IMR-90 (cell line): ENCODE measurements around the gene TMEM163. TPM values are rescaled to one million over a fixed set of nuclear protein-coding genes. Genes with fewer than 3 reads are reported as not detected.

ENCODE experiments used
- ATAC-seq: fragments of 200-7000 bp; cut with Tn5 transposase; 2 replicates; pipeline ENCODE4 v1.9.1; 2020; ENCODE audit warnings: low read depth, mild to moderate bottlenecking, moderate library complexity
- BruUV-seq: library from RNA; stranded (reverse); fragments of 400-500 nt; replicated peaks from 2 replicates; lab custom pipeline; 2021; lab: Mats Ljungman, UMichigan
- CTCF ChIA-PET: fragments of 300-600 bp; formaldehyde crosslinking; extraction: SDS; loops from one replicate; lab custom pipeline; 2021; ENCODE audit warnings: antibody characterized with exemption; lab: Yijun Ruan, JAX
- POLR2A ChIA-PET: fragments of 300-600 bp; sonication (Branson Sonifier 250); formaldehyde crosslinking; loops from one replicate; lab custom pipeline; 2022; ENCODE audit warnings: antibody characterized with exemption; ENCODE audit not compliant: unreplicated experiment; lab: Charles Lee
- DNase-seq: peaks from one replicate; pipeline ENCODE4 v3.0.0; 2013
- H2AFZ ChIP-seq: replicated peaks from 2 replicates; pipeline ENCODE3; 2013; ENCODE audit warnings: low read length, mild to moderate bottlenecking; ENCODE audit not compliant: poor library complexity
- H2AK5ac ChIP-seq: 2 replicates; pipeline ENCODE4 v1.6.1; 2013; ENCODE audit warnings: low read depth, low read length, inconsistent platforms
- H2AK9ac ChIP-seq: replicated peaks from 2 replicates; pipeline ENCODE3; 2013; ENCODE audit warnings: mild to moderate bottlenecking, low read depth, low read length, moderate library complexity; ENCODE audit not compliant: poor library complexity
- H2BK120ac ChIP-seq: 2 replicates; pipeline ENCODE4 v1.6.1; 2013; ENCODE audit warnings: low read depth, low read length, inconsistent platforms
- H2BK15ac ChIP-seq: 3 replicates; pipeline ENCODE4 v1.6.1; 2013; ENCODE audit warnings: low read depth, low read length, inconsistent platforms
- H2BK20ac ChIP-seq: 2 replicates; pipeline ENCODE4 v1.6.1; 2013; ENCODE audit warnings: low read depth, mild to moderate bottlenecking, inconsistent platforms, low read length, moderate library complexity
- H2BK5ac ChIP-seq: 2 replicates; pipeline ENCODE4 v1.6.1; 2013; ENCODE audit warnings: mild to moderate bottlenecking, low read depth, low read length, inconsistent platforms; ENCODE audit not compliant: poor library complexity, severe bottlenecking
- H3K14ac ChIP-seq: replicated peaks from 2 replicates; pipeline ENCODE4 v1.6.1; 2013; ENCODE audit warnings: low read depth, low read length, inconsistent platforms
- H3K18ac ChIP-seq: 2 replicates; pipeline ENCODE4 v1.6.1; 2013; ENCODE audit warnings: low read depth, low read length, control low read depth
- H3K23ac ChIP-seq: 2 replicates; pipeline ENCODE4 v1.6.1; 2013; ENCODE audit warnings: low read depth, low read length, inconsistent platforms
- H3K27ac ChIP-seq: 2 replicates; pipeline ENCODE4 v1.5.1; 2013; ENCODE audit warnings: mild to moderate bottlenecking, control low read depth, low read length; ENCODE audit not compliant: insufficient read depth
- H3K27me3 ChIP-seq: 2 replicates; pipeline ENCODE4 v1.6.1; 2013; ENCODE audit warnings: low read length; ENCODE audit not compliant: control insufficient read depth, insufficient read depth
- H3K36me3 ChIP-seq: 2 replicates; pipeline ENCODE4 v1.6.1; 2013; ENCODE audit warnings: low read length, mixed read lengths; ENCODE audit not compliant: control insufficient read depth, insufficient read depth
- H3K4ac ChIP-seq: 2 replicates; pipeline ENCODE4 v1.6.1; 2013; ENCODE audit warnings: low read depth, low read length, inconsistent platforms
- H3K4me1 ChIP-seq: 2 replicates; pipeline ENCODE4 v1.6.1; 2013; ENCODE audit warnings: low read length, mixed read lengths; ENCODE audit not compliant: control insufficient read depth, insufficient read depth
- H3K4me2 ChIP-seq: 2 replicates; pipeline ENCODE4 v1.6.1; 2013; ENCODE audit warnings: low read depth, mild to moderate bottlenecking, control low read depth, low read length, moderate library complexity
- H3K4me3 ChIP-seq: 2 replicates; pipeline ENCODE4 v1.5.1; 2013; ENCODE audit warnings: low read depth, mild to moderate bottlenecking, control low read depth, low read length, moderate library complexity; ENCODE audit not compliant: insufficient read depth
- H3K56ac ChIP-seq: 2 replicates; pipeline ENCODE4 v1.6.1; 2013; ENCODE audit warnings: low read length, inconsistent platforms; ENCODE audit not compliant: insufficient read depth; ENCODE audit errors: extremely low read depth
- H3K79me1 ChIP-seq, 2 experiments: 2 replicates each; pipeline ENCODE4 v1.6.1; 2013; ENCODE audit warnings: low read length in 2 of 2, inconsistent platforms in 1 of 2, low read depth in 1 of 2
- H3K9ac ChIP-seq: 2 replicates; pipeline ENCODE4 v1.6.1; 2013; ENCODE audit warnings: low read depth, low read length, control low read depth
- H3K9me1 ChIP-seq: 2 replicates; pipeline ENCODE4 v1.6.1; 2013; ENCODE audit warnings: low read length, inconsistent platforms; ENCODE audit not compliant: insufficient read depth
- H3K9me3 ChIP-seq: 2 replicates; pipeline ENCODE4 v1.6.1; 2013; ENCODE audit warnings: low read length; ENCODE audit not compliant: control insufficient read depth, insufficient read depth
- H4K20me1 ChIP-seq: 2 replicates; pipeline ENCODE4 v1.6.1; 2013; ENCODE audit warnings: low read length, inconsistent platforms; ENCODE audit not compliant: insufficient read depth
- H4K5ac ChIP-seq: 2 replicates; pipeline ENCODE4 v1.6.1; 2013; ENCODE audit warnings: mild to moderate bottlenecking, low read depth, low read length, control low read depth
- H4K8ac ChIP-seq, 2 experiments: 2 replicates each; pipeline ENCODE4 v1.6.1; 2013; ENCODE audit warnings: low read depth in 2 of 2, low read length in 2 of 2, control low read depth in 1 of 2, inconsistent platforms in 1 of 2
- H4K91ac ChIP-seq: 2 replicates; pipeline ENCODE4 v1.6.1; 2013; ENCODE audit warnings: low read depth, low read length, inconsistent platforms; ENCODE audit not compliant: insufficient read depth
- MAZ ChIP-seq: IDR thresholded peaks from 2 replicates; pipeline ENCODE4 v1.6.1; 2012; ENCODE audit warnings: low read depth, mild to moderate bottlenecking, low read length, improper control_type of control experiment, moderate library complexity, borderline replicate concordance
- MXI1 ChIP-seq: IDR thresholded peaks from 2 replicates; pipeline ENCODE4 v1.6.1; 2012; ENCODE audit warnings: low read depth, mild to moderate bottlenecking, low read length, moderate library complexity, borderline replicate concordance
- POLR2A ChIP-seq: IDR thresholded peaks from 2 replicates; pipeline ENCODE4 v1.6.1; 2012; ENCODE audit warnings: mild to moderate bottlenecking, low read depth, low read length
- RCOR1 ChIP-seq: IDR thresholded peaks from 2 replicates; pipeline ENCODE4 v1.6.1; 2012; ENCODE audit warnings: mild to moderate bottlenecking, low read length, improper control_type of control experiment; ENCODE audit not compliant: insufficient replicate concordance
- RFX5 ChIP-seq: IDR thresholded peaks from 2 replicates; pipeline ENCODE4 v1.8.0; 2012; ENCODE audit warnings: low read depth, mild to moderate bottlenecking, low read length, moderate library complexity
- WGBS, 2 experiments: methylation state at CpG; one replicate each; pipeline versions ENCODE4 v1.1.5 to v1.1.7; 2013; ENCODE audit warnings: missing lambda C conversion rate in 2 of 2; ENCODE audit not compliant: insufficient read length in 1 of 2; ENCODE audit errors: extremely low coverage in 2 of 2; 5-methylcytosine and 5-hydroxymethylcytosine counted together
- dilution Hi-C: fragments of 300-500 bp; cut with HindIII; formaldehyde crosslinking; loops from one replicate; pipeline ENCODE4 v1.14.3; 2018; ENCODE audit warnings: low sequenced_read_pairs; ENCODE audit not compliant: unreplicated experiment
- in situ Hi-C: fragments of 300-500 bp; cut with MboI; formaldehyde crosslinking; loops from 3 replicates; pipeline ENCODE4 v1.14.3; 2019; ENCODE audit warnings: low sequenced_read_pairs, inconsistent platforms, mixed read lengths
- intact Hi-C: fragments of 100-400 bp; cut with micrococcal nuclease; formaldehyde crosslinking; loops from 2 replicates; pipeline ENCODE4 v1.10.0; 2022
- polyA plus RNA-seq, 3 experiments: library from polyadenylated mRNA; depleted of rRNA; stranded (reverse); fragments of >200 nt; gene quantifications; 2 replicates each; pipeline ENCODE4 v1.2.3, GENCODE V29; 2012; ENCODE audit warnings: low replicate concordance in 1 of 3
- total RNA-seq: library from RNA; depleted of rRNA; stranded (reverse); fragments of >200 nt; gene quantifications from 2 replicates; pipeline ENCODE4 v1.2.3, GENCODE V29; 2012
- TF ChIP-seq, protein P1 (sequence below): fragments of 150-350 bp; IDR thresholded peaks from 2 replicates; pipeline ENCODE4 v1.6.1; 2016; ENCODE audit warnings: low read depth, mild to moderate bottlenecking, low read length, moderate library complexity, borderline replicate concordance

TMEM163 gene
- total and polyA plus RNA-seq, 2 of the 4 experiments (the other 2 are of a cell fraction) = not detected

- Histone ChIP-seq H3K79me1 (no peaks in the 10 kb centered on the region), H3K18ac (no peak overlapping the region), H3K14ac (no peak overlapping the region), H3K9me3 (no peaks in the 10 kb centered on the region), H3K4me3 (no peak overlapping the region), H4K5ac (no peak overlapping the region), H4K91ac (no peak overlapping the region), H3K23ac (no peak overlapping the region), H2AK5ac (no peak overlapping the region), H2BK20ac (no peak overlapping the region), H2AK9ac (no peak overlapping the region), H4K8ac (no peak overlapping the region), H3K9ac (no peak overlapping the region), H3K4me1 (no peaks in the 10 kb centered on the region), H3K27me3 (peaks cover 4% of the 10 kb centered on the region; the same call in 1 of the 2 replicates), H4K20me1 (no peaks in the 10 kb centered on the region), H2AFZ (no peak overlapping the region), H2BK5ac (no peak overlapping the region), H3K4me2 (no peak overlapping the region), H2BK120ac (no peak overlapping the region), H3K9me1 (no peaks in the 10 kb centered on the region), H3K36me3 (no peaks in the 10 kb centered on the region), H3K56ac (no peak overlapping the region), H3K4ac (no peak overlapping the region), H3K27ac (no peak overlapping the region), H2BK15ac (no peak overlapping the region)
- DNase-seq (no peak), ATAC-seq (no peak)
- 57% methylated on average over 1 of the region's 8 CpGs; no CpG with 5 or more reads in 1 of the 2 experiments for WGBS, 2 experiments
- ChIA-PET CTCF (no interaction called here), POLR2A (no interaction called here)
- intact Hi-C loops = no loop called here
- no TSS peak for BruUV-seq
- TF ChIP-seq RFX5 (no peak), POLR2A (no peak), MAZ (no peak), RCOR1 (no peak), MXI1 (no peak)
- TF ChIP-seq, protein P1, sequence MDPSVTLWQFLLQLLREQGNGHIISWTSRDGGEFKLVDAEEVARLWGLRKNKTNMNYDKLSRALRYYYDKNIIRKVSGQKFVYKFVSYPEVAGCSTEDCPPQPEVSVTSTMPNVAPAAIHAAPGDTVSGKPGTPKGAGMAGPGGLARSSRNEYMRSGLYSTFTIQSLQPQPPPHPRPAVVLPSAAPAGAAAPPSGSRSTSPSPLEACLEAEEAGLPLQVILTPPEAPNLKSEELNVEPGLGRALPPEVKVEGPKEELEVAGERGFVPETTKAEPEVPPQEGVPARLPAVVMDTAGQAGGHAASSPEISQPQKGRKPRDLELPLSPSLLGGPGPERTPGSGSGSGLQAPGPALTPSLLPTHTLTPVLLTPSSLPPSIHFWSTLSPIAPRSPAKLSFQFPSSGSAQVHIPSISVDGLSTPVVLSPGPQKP = no peak
- dilution Hi-C loops = no loop called here
- in situ Hi-C loops = no loop called here
These were observed 55.0 kb downstream of the TMEM163 start for GRCh38 chr2:134663451-134664450.
